ENCODE data around the gene MTHFD2L.

The MTHFD2L gene

GRCh38 chr4:74309223-74309622, 151.3 kb downstream of the MTHFD2L start:
- H4K20me1 ChIP-seq (ENCODE audit: insufficient read depth) = no peaks in the 10 kb centered on the region
- no peak overlapping the region for H3K9ac ChIP-seq
- H3K4me1 ChIP-seq (ENCODE audit: low read depth, poor library complexity, severe bottlenecking) = peaks cover 8% of the 10 kb centered on the region
- no peak overlapping the region for H2AFZ ChIP-seq (ENCODE audit: low read depth)
- H3K27me3 ChIP-seq (ENCODE audit: insufficient read depth, low read depth) = no peaks in the 10 kb centered on the region
- no peaks in the 10 kb centered on the region for H3K36me3 ChIP-seq (ENCODE audit: insufficient read depth)
- no peak overlapping the region for H3K27ac ChIP-seq
- H3K79me2 ChIP-seq (ENCODE audit: insufficient read depth, low read depth) = no peaks in the 10 kb centered on the region
- no peak overlapping the region for H3K4me3 ChIP-seq (IDR thresholded peaks at IDR 0.05; ENCODE audit: insufficient read depth, low read depth, low read length)
- H3K4me2 ChIP-seq = no peak overlapping the region
- no peak for TF ChIP-seq CTCF (conservative IDR thresholded peaks at IDR 0.05; ENCODE audit: low read depth, low read length)

- no peaks in the 10 kb centered on the region for H3K36me3 ChIP-seq (ENCODE audit: insufficient read depth)
- no peaks in the 10 kb centered on the region for H3K27me3 ChIP-seq (ENCODE audit: insufficient read depth, low read depth)
- peaks cover 8% of the 10 kb centered on the region for H3K4me1 ChIP-seq (ENCODE audit: low read depth, poor library complexity, severe bottlenecking)
- H2AFZ ChIP-seq (ENCODE audit: low read depth) = no peak overlapping the region
- 0 out of 2 replicates have a peak, but pooled peaks have one; percentile 58 for TF ChIP-seq CTCF (conservative IDR thresholded peaks at IDR 0.05; ENCODE audit: low read depth, low read length)
- H3K9ac ChIP-seq = no peak overlapping the region
- no peak overlapping the region for H3K27ac ChIP-seq
- no peaks in the 10 kb centered on the region for H4K20me1 ChIP-seq (ENCODE audit: insufficient read depth)
- no peak overlapping the region for H3K4me3 ChIP-seq (IDR thresholded peaks at IDR 0.05; ENCODE audit: insufficient read depth, low read depth, low read length)
- H3K79me2 ChIP-seq (ENCODE audit: insufficient read depth, low read depth) = no peaks in the 10 kb centered on the region
- no peak overlapping the region for H3K4me2 ChIP-seq
Observed at GRCh38 chr4:74311696-74312313, 153.9 kb downstream of the MTHFD2L start.

- TF ChIP-seq CTCF (conservative IDR thresholded peaks at IDR 0.05; ENCODE audit: low read depth, low read length) = no peak
- H3K27me3 ChIP-seq (ENCODE audit: insufficient read depth, low read depth) = no peaks in the 10 kb centered on the region
- H3K4me2 ChIP-seq = no peak overlapping the region
- no peaks in the 10 kb centered on the region for H3K36me3 ChIP-seq (ENCODE audit: insufficient read depth)
- H3K79me2 ChIP-seq (ENCODE audit: insufficient read depth, low read depth) = no peaks in the 10 kb centered on the region
- no peak overlapping the region for H3K4me3 ChIP-seq (IDR thresholded peaks at IDR 0.05; ENCODE audit: insufficient read depth, low read depth, low read length)
- H3K27ac ChIP-seq = no peak overlapping the region
- no peak overlapping the region for H2AFZ ChIP-seq (ENCODE audit: low read depth)
- H4K20me1 ChIP-seq (ENCODE audit: insufficient read depth) = no peaks in the 10 kb centered on the region
- H3K9ac ChIP-seq = no peak overlapping the region
- no peaks in the 10 kb centered on the region for H3K4me1 ChIP-seq (ENCODE audit: low read depth, poor library complexity, severe bottlenecking)
Observed at GRCh38 chr4:74314329-74314728, 156.4 kb downstream of the MTHFD2L start.

GRCh38 chr4:74314944-74315343, 157.0 kb downstream of the MTHFD2L start:
- Histone ChIP-seq H3K9ac (no peak overlapping the region), H3K4me3 (IDR thresholded peaks at IDR 0.05; ENCODE audit: insufficient read depth, low read depth, low read length) (no peak overlapping the region), H3K27ac (no peak overlapping the region), H3K4me2 (no peak overlapping the region), H3K27me3 (ENCODE audit: insufficient read depth, low read depth) (no peaks in the 10 kb centered on the region), H3K4me1 (ENCODE audit: low read depth, poor library complexity, severe bottlenecking) (peaks cover 4% of the 10 kb centered on the region), H2AFZ (ENCODE audit: low read depth) (no peak overlapping the region), H3K36me3 (ENCODE audit: insufficient read depth) (no peaks in the 10 kb centered on the region), H3K79me2 (ENCODE audit: insufficient read depth, low read depth) (no peaks in the 10 kb centered on the region), H4K20me1 (ENCODE audit: insufficient read depth) (no peaks in the 10 kb centered on the region)
- no peak for TF ChIP-seq CTCF (conservative IDR thresholded peaks at IDR 0.05; ENCODE audit: low read depth, low read length)
